HepG2 (cell line): Measurements from ENCODE around the gene ENG. TPM values are rescaled to one million over a fixed set of nuclear protein-coding genes. Genes with fewer than 3 reads are reported as not detected.
A peak's percentile ranks its signal among the peaks of the same experiment; 100 is the strongest.

Source experiments
- ASH2L ChIP-seq: fragments of 300-600, 200-600 bp; sonication (generic); IDR thresholded peaks from 2 replicates; pipeline ENCODE4 v1.7.0; 2017; ENCODE audit warnings: low read depth, mild to moderate bottlenecking, moderate library complexity, mixed read lengths, low read length; ENCODE audit not compliant: insufficient read length
- CHCHD3 ChIP-seq: sonication (generic); formaldehyde crosslinking; IDR thresholded peaks from 2 replicates; pipeline ENCODE4 v1.8.0; 2022; ENCODE audit warnings: mild to moderate bottlenecking, missing genetic modification reagents, moderate library complexity
- RARG ChIP-seq: sonication (generic); formaldehyde crosslinking; IDR thresholded peaks from 2 replicates; pipeline ENCODE4 v1.4.0; 2020; ENCODE audit warnings: low read depth, mild to moderate bottlenecking, missing genetic modification reagents
- SOX13 ChIP-seq, 3 experiments: fragments of 450-650 bp in 1 of 3; sonication (generic) in 1 of 3; formaldehyde crosslinking in 1 of 3; IDR thresholded peaks in 2 of 3; conservative IDR thresholded peaks in 1 of 3; 2 replicates each; pipeline versions ENCODE4 v1.5.0 to v1.6.1; 2016 to 2020; ENCODE audit warnings: antibody characterized with exemption in 1 of 3, mild to moderate bottlenecking in 1 of 3, missing compliant biosample characterization in 1 of 3, missing genetic modification reagents in 1 of 3, moderate library complexity in 1 of 3
- STAT5B ChIP-seq: sonication (generic); formaldehyde crosslinking; IDR thresholded peaks from 2 replicates; pipeline ENCODE4 v1.4.0; 2020; ENCODE audit warnings: missing genetic modification reagents
- TFDP1 ChIP-seq: IDR thresholded peaks from 2 replicates; pipeline ENCODE4 v1.6.1; 2016; ENCODE audit warnings: missing compliant biosample characterization, missing genetic modification reagents, borderline replicate concordance
- TRAFD1 ChIP-seq: sonication (generic); formaldehyde crosslinking; IDR thresholded peaks from 2 replicates; pipeline ENCODE4 v1.5.1; 2020; ENCODE audit warnings: missing genetic modification reagents, mild to moderate bottlenecking, borderline replicate concordance
- U2AF2 ChIP-seq: fragments of 200-400 bp; formaldehyde crosslinking; IDR thresholded peaks from 2 replicates; pipeline ENCODE4 v1.6.1; 2017; ENCODE audit warnings: low read depth, mild to moderate bottlenecking, low read length
- ZBTB20 ChIP-seq: sonication (generic); formaldehyde crosslinking; IDR thresholded peaks from 2 replicates; pipeline ENCODE4 v1.8.1; 2023; ENCODE audit warnings: missing genetic modification reagents, low read depth, mild to moderate bottlenecking, borderline replicate concordance
- ZNF230 ChIP-seq: sonication (generic); formaldehyde crosslinking; IDR thresholded peaks from 2 replicates; pipeline ENCODE4 v1.4.0; 2020; ENCODE audit warnings: mild to moderate bottlenecking, missing genetic modification reagents
- ZNF317 ChIP-seq: sonication (generic); formaldehyde crosslinking; IDR thresholded peaks from 2 replicates; pipeline ENCODE4 v1.5.0; 2020; ENCODE audit warnings: mild to moderate bottlenecking, missing genetic modification reagents
- ZNF543 ChIP-seq: sonication (generic); formaldehyde crosslinking; IDR thresholded peaks from 2 replicates; pipeline ENCODE4 v1.4.0; 2020; ENCODE audit warnings: mild to moderate bottlenecking, missing genetic modification reagents
- ZNF615 ChIP-seq: sonication (generic); formaldehyde crosslinking; IDR thresholded peaks from 2 replicates; pipeline ENCODE4 v1.5.0; 2020; ENCODE audit warnings: mild to moderate bottlenecking, missing genetic modification reagents, borderline replicate concordance
- ZNF616 ChIP-seq: sonication (generic); formaldehyde crosslinking; IDR thresholded peaks from 2 replicates; pipeline ENCODE4 v1.5.0; 2020; ENCODE audit warnings: low read depth, mild to moderate bottlenecking, missing genetic modification reagents
- ZNF878 ChIP-seq: sonication (generic); formaldehyde crosslinking; IDR thresholded peaks from 2 replicates; pipeline ENCODE4 v1.8.1; 2023; ENCODE audit warnings: mild to moderate bottlenecking, missing genetic modification reagents, moderate library complexity
- ZZZ3 ChIP-seq: sonication (generic); formaldehyde crosslinking; IDR thresholded peaks from 2 replicates; pipeline ENCODE4 v1.4.0; 2020; ENCODE audit warnings: missing genetic modification reagents, mild to moderate bottlenecking, borderline replicate concordance
- polyA plus RNA-seq, 8 experiments: library from polyadenylated mRNA; depleted of rRNA in 3 of 8; stranded (reverse) in 7 of 8; unstranded in 1 of 8; fragments of >200 nt; fragmentation: Illumina TruSeq in 4 of 8; extraction: Trizol in 4 of 8; gene quantifications; 2 replicates each; pipeline versions ENCODE4 v1.2.1 to v1.2.3, GENCODE V29; 2011 to 2016; ENCODE audit warnings: low read depth in 4 of 8, missing spikeins in 1 of 8, mixed read lengths in 1 of 8; ENCODE audit not compliant: insufficient read depth in 1 of 8
- total RNA-seq, 5 experiments: library from RNA; depleted of rRNA; stranded (reverse); fragments of >200 nt; fragmentation: Illumina TruSeq; extraction: Trizol; gene quantifications; 2 replicates each; pipeline ENCODE4 v1.2.3, GENCODE V29; 2016; ENCODE audit warnings: low read depth in 1 of 5
- TF ChIP-seq, protein P1 (sequence below), 2 experiments: sonication (generic) in 1 of 2; formaldehyde crosslinking in 1 of 2; IDR thresholded peaks; 2 replicates each; pipeline versions ENCODE4 v1.4.0 to v1.6.1; 2016 to 2020; ENCODE audit warnings: borderline replicate concordance in 1 of 2, low read depth in 1 of 2, mild to moderate bottlenecking in 1 of 2, missing genetic modification reagents in 1 of 2
- TF ChIP-seq, protein P2 (sequence below): sonication (generic); formaldehyde crosslinking; IDR thresholded peaks from 2 replicates; pipeline ENCODE4 v1.4.0; 2020; ENCODE audit warnings: mild to moderate bottlenecking, missing genetic modification reagents

The ENG gene
- total and polyA plus RNA-seq, 2 of the 13 experiments (the other 11 are each of a cell fraction or from before 2014, with no cell fraction given): 0.02 to 1.1 TPM

- TF ChIP-seq CHCHD3 (no peak), ZZZ3 (CRISPR knock-in tag) (no peak), TRAFD1 (CRISPR knock-in tag) (0 out of 2 replicates have a peak, but pooled peaks have one; percentile 59), SOX13 (IDR thresholded peaks at IDR 0.05) (no peak), SOX13 (CRISPR knock-in tag; conservative IDR thresholded peaks at IDR 0.05 in 1 of 2, IDR thresholded peaks at IDR 0.05 in 1 of 2) (0 out of 4 replicates have a peak, but pooled peaks of 1 of the 2 experiments have one; percentile 5), ZNF615 (no peak), ZNF878 (CRISPR knock-in tag) (no peak), U2AF2 (no peak), ZNF616 (CRISPR knock-in tag) (no peak), TFDP1 (no peak), ASH2L (peak; percentile 45), ZNF230 (CRISPR knock-in tag) (0 out of 2 replicates have a peak, but pooled peaks have one; percentile 35), ZNF543 (CRISPR knock-in tag) (no peak; the same call in 1 of the 2 replicates), RARG (CRISPR knock-in tag) (no peak), ZBTB20 (CRISPR knock-in tag) (no peak), STAT5B (no peak), ZNF317 (CRISPR knock-in tag) (no peak)
- TF ChIP-seq, protein P1, sequence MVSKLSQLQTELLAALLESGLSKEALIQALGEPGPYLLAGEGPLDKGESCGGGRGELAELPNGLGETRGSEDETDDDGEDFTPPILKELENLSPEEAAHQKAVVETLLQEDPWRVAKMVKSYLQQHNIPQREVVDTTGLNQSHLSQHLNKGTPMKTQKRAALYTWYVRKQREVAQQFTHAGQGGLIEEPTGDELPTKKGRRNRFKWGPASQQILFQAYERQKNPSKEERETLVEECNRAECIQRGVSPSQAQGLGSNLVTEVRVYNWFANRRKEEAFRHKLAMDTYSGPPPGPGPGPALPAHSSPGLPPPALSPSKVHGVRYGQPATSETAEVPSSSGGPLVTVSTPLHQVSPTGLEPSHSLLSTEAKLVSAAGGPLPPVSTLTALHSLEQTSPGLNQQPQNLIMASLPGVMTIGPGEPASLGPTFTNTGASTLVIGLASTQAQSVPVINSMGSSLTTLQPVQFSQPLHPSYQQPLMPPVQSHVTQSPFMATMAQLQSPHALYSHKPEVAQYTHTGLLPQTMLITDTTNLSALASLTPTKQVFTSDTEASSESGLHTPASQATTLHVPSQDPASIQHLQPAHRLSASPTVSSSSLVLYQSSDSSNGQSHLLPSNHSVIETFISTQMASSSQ (IDR thresholded peaks at IDR 0.05; ENCODE audit: low read depth): no peak
- TF ChIP-seq, protein P1 (CRISPR knock-in tag; IDR thresholded peaks at IDR 0.05; ENCODE audit: borderline replicate concordance): 0 out of 2 replicates have a peak, but pooled peaks have one; percentile 5
- TF ChIP-seq, protein P2, sequence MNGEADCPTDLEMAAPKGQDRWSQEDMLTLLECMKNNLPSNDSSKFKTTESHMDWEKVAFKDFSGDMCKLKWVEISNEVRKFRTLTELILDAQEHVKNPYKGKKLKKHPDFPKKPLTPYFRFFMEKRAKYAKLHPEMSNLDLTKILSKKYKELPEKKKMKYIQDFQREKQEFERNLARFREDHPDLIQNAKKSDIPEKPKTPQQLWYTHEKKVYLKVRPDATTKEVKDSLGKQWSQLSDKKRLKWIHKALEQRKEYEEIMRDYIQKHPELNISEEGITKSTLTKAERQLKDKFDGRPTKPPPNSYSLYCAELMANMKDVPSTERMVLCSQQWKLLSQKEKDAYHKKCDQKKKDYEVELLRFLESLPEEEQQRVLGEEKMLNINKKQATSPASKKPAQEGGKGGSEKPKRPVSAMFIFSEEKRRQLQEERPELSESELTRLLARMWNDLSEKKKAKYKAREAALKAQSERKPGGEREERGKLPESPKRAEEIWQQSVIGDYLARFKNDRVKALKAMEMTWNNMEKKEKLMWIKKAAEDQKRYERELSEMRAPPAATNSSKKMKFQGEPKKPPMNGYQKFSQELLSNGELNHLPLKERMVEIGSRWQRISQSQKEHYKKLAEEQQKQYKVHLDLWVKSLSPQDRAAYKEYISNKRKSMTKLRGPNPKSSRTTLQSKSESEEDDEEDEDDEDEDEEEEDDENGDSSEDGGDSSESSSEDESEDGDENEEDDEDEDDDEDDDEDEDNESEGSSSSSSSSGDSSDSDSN (CRISPR knock-in tag): peak; percentile 74; the same call in 1 of the 2 replicates
Observed at GRCh38 chr9:127898433-127899127, 44.1 kb upstream of the ENG start (continued).
